Right forelimb (tissue), 1 donor: ENCODE results near the gene PRH2.

Experiments used
- DNase-seq: peaks from one replicate; pipeline ENCODE4 v3.0.0-alpha.2; 2018

Gene PRH2

DNA sequence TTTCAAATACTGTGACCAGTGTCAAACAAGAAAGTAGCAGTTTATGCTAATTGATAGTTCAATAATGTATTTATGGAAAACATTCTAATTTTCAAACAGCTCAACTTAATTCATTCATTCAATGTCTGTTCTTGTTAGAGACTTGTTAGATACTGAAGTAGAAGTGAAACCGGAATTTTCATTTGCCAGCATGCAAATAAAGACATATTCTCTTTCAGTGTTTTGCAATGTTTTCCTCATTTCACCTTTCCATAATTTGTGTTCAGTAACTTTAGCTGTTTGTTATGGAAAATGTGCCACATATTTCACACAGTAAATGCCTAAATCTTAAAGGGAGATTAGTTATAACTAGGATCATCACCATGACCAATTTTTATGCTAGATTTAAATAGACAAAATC, 36.4 kb downstream of the PRH2 start:
- no peak for DNase-seq

DNA sequence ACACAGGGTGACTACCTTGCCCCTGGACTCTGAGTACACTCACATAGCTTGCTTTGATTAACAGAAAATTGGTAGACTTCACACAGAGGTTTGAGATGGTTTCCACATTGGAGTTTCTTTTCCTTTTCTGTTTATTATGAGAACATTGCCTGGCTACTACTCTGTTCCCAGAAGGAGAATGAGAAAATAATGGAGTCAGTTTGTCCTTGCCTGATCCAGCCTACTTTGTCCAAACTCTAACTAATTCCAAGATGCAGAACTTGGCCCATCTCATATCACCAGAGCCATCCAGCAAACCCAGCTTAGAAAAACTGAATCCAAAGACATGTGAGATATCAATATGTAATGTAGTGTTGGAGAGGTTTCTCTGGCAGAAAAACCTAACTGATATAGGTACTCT, 37.3 kb downstream of the PRH2 start:
- DNase-seq, result no peak

DNA sequence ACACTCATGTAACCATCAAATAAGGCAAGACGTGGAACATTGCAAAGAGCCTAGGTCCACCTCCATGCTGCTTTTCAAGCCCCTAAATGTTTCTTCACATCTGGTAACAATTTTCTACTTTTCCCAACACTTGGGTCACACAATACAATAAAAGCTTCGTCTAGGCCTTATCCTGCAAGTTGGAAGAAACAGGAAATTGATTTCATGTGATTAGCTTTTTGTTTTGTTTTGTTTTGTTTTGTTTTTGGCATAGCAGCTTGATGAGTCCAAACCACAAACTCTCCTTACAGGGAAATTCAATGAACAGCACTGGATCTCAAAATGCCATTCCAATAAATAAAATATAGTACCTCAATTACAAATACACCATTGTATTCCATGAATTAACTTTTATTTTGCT, 38.4 kb downstream of the PRH2 start:
- DNase-seq, result no peak

DNA sequence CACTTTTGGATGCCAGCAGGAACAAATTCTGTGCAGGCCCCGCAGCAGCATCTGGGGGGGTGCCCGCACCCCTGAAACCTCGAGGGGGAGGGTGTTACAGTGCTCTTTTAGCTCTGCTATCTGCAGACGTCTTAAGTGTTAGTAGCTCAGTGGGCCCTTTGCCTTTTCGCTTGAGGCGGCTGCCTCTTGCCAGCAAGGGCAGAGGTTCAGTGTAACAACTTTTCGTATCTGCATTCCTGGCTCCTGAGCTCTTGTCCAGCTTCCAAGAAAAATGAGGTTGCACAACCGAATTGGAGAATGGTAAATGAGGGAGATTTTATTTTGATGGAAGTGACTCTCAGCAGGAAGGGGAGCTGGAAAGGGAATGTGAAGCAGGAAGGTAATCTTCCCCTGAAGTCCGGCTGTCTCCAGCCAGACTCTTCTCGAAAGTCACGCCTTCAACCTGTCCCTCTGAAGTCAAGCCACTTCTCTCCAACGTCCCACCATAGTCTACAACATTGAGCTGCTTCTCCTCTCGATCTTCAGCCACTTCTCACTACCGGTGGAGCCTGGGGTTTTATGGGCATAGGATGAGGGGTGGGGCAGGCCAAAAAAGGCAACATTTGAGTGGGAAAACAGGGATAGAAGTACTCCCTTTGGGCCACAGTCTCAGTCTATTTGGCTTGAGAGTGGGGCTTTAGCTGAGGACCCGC, 39.9 kb downstream of the PRH2 start:
- no peak for DNase-seq

DNA sequence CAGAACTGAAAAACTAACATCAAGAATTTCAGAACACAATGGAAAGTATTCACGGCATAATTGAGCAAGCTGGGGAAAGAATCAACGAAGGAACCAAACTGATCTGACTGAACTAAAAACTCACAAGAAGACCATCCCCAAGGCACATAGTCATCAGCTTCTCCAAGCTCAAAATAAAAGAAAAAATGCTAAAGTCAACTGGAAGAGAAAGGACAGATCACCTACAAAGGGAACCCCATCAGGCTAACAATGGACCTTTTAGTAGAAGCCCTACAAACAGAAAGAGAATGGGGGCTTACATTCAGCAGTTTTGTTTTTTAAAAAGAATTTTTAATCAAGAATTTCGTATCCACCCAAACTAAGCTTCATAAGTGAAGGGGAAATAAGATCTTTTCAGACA, 45.9 kb downstream of the PRH2 start:
- no peak for DNase-seq

DNA sequence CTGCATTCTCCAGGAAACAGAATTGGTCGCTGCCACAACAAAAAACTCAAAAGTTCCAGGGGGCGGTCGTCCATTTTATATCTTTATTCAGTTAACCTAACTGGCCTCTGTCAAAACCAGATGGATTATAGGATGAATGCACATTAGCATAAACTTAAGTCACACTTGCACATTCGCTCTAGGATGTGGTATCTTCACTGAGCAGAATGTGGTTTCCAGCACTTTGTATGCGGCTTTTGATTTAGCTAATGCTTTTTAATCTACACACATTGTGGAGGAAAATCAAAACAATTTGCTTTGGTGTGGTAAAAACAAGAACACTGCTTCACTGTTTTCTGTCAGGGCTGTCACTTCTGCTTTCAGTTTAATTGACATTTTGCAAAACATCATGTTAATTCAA, 53.2 kb downstream of the PRH2 start:
- DNase-seq, result no peak
